Small intestine (tissue), 16 donors: ENCODE data around the gene ZNF574. TPM values are rescaled to one million over a fixed set of nuclear protein-coding genes. Genes with fewer than 3 reads are reported as not detected.
A peak's percentile ranks its signal among the peaks of the same experiment; 100 is the strongest.

Experiments
- DNase-seq, 2 donors: peaks; one replicate each; pipeline versions ENCODE4 v3.0.0 to v3.0.0-alpha.2; 2013
- FAIRE-seq: peaks from 2 replicates; lab custom pipeline; 2012; peaks lifted over from hg19 to GRCh38; lab: Jason Lieb, UNC
- H3K27ac ChIP-seq, 3 donors: one replicate each; pipeline ENCODE4 v1.5.1; 2013; ENCODE audit warnings: low read length in 2 of 3, mild to moderate bottlenecking in 2 of 3, control low read depth in 1 of 3, inconsistent platforms in 1 of 3, low read depth in 1 of 3, moderate library complexity in 1 of 3
- H3K27me3 ChIP-seq, 3 donors: one replicate each; pipeline ENCODE4 v1.6.1; 2013; ENCODE audit warnings: low read length in 3 of 3, inconsistent platforms in 1 of 3; ENCODE audit not compliant: control insufficient read depth in 3 of 3, insufficient read depth in 3 of 3
- H3K36me3 ChIP-seq, 3 donors: one replicate each; pipeline ENCODE4 v1.6.1; 2013; ENCODE audit warnings: low read length in 3 of 3, inconsistent platforms in 1 of 3, low read depth in 1 of 3, mild to moderate bottlenecking in 1 of 3, moderate library complexity in 1 of 3; ENCODE audit not compliant: control insufficient read depth in 3 of 3, insufficient read depth in 2 of 3
- H3K4me1 ChIP-seq, 3 donors: one replicate each; pipeline ENCODE4 v1.6.1; 2013; ENCODE audit warnings: low read length in 2 of 3, inconsistent platforms in 1 of 3, low read depth in 1 of 3, mild to moderate bottlenecking in 1 of 3, moderate library complexity in 1 of 3; ENCODE audit not compliant: control insufficient read depth in 3 of 3, insufficient read depth in 2 of 3
- H3K4me3 ChIP-seq, 3 donors: one replicate each; pipeline ENCODE4 v1.5.1; 2013; ENCODE audit warnings: low read length in 3 of 3, control low read depth in 1 of 3, inconsistent platforms in 1 of 3, low read depth in 1 of 3, mild to moderate bottlenecking in 1 of 3, moderate library complexity in 1 of 3
- H3K9me3 ChIP-seq, 2 donors: one replicate each; pipeline ENCODE4 v1.6.1; 2013; ENCODE audit warnings: low read depth in 1 of 2, low read length in 1 of 2; ENCODE audit not compliant: control insufficient read depth in 2 of 2, insufficient read depth in 1 of 2
- WGBS, 3 donors: extraction: QIAGEN DNeasy Blood & Tissue Kit; methylation state at CpG; one replicate each; pipeline ENCODE4 v1.1.7; 2013; 5-methylcytosine and 5-hydroxymethylcytosine counted together
- long read RNA-seq, 10 donors: transcript quantifications; one replicate each; lab custom pipeline, GENCODE V29; 2026
- polyA plus RNA-seq, 4 donors: library from polyadenylated mRNA; stranded (reverse) in 3 of 4; unstranded in 1 of 4; fragments of 200-250 nt in 3 of 4; fragments of 120-200 nt in 1 of 4; gene quantifications; one replicate each; pipeline versions ENCODE4 v1.2.1 to v1.2.3, GENCODE V29; 2013
- donor health status: healthy with polysubstance abuse.
- donor health status: control.
- donor health status: control.
- donor health status: Bipolar disorder and iron deficiency.
- donor health status: healthy.

Gene ZNF574, protein sequence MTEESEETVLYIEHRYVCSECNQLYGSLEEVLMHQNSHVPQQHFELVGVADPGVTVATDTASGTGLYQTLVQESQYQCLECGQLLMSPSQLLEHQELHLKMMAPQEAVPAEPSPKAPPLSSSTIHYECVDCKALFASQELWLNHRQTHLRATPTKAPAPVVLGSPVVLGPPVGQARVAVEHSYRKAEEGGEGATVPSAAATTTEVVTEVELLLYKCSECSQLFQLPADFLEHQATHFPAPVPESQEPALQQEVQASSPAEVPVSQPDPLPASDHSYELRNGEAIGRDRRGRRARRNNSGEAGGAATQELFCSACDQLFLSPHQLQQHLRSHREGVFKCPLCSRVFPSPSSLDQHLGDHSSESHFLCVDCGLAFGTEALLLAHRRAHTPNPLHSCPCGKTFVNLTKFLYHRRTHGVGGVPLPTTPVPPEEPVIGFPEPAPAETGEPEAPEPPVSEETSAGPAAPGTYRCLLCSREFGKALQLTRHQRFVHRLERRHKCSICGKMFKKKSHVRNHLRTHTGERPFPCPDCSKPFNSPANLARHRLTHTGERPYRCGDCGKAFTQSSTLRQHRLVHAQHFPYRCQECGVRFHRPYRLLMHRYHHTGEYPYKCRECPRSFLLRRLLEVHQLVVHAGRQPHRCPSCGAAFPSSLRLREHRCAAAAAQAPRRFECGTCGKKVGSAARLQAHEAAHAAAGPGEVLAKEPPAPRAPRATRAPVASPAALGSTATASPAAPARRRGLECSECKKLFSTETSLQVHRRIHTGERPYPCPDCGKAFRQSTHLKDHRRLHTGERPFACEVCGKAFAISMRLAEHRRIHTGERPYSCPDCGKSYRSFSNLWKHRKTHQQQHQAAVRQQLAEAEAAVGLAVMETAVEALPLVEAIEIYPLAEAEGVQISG
- 10 to 100 TPM in 1 of 4 donors, 1 to 10 TPM in 3; 4.5 to 16.9 (median 7.4) TPM for polyA plus RNA-seq
- long read RNA-seq, donor 1, transcript ZNF574-202 (2 exons, 2,940 nt), result major isoform, 17 of 66 reads
- long read RNA-seq, donor 1, partial matches to known transcripts, result 23 of 66 reads
- long read RNA-seq, donor 1, other reads (novel, unspliced or antisense), result 26 of 66 reads
- long read RNA-seq, donor 2, transcript ZNF574-202 (2 exons, 2,940 nt), result major isoform, 8 of 8 reads
- long read RNA-seq, donor 2, partial matches to known transcripts, result 0 of 8 reads
- long read RNA-seq, donor 2, other reads (novel, unspliced or antisense), result 0 of 8 reads
- long read RNA-seq, donor 3, transcript ZNF574-202 (2 exons, 2,940 nt), result major isoform, 11 of 11 reads
- long read RNA-seq, donor 3, partial matches to known transcripts, result 0 of 11 reads
- long read RNA-seq, donor 3, other reads (novel, unspliced or antisense), result 0 of 11 reads
- long read RNA-seq, donor 4, result 0 reads
- long read RNA-seq, donor 5, partial matches to known transcripts, result 0 of 2 reads
- long read RNA-seq, donor 5, other reads (novel, unspliced or antisense), result 0 of 2 reads
- long read RNA-seq, donor 6, transcript ZNF574-202 (2 exons, 2,940 nt), result major isoform, 8 of 8 reads
- long read RNA-seq, donor 6, partial matches to known transcripts, result 0 of 8 reads
- long read RNA-seq, donor 6, other reads (novel, unspliced or antisense), result 0 of 8 reads
- long read RNA-seq, donor 7, transcript ZNF574-202 (2 exons, 2,940 nt), result major isoform, 10 of 10 reads
- long read RNA-seq, donor 7, partial matches to known transcripts, result 0 of 10 reads
- long read RNA-seq, donor 7, other reads (novel, unspliced or antisense), result 0 of 10 reads
- long read RNA-seq, donor 8, result 0 reads
- long read RNA-seq, donor 9, partial matches to known transcripts, result 0 of 2 reads
- long read RNA-seq, donor 9, other reads (novel, unspliced or antisense), result 0 of 2 reads
- long read RNA-seq, donor 10, transcript ZNF574-202 (2 exons, 2,940 nt), result major isoform, 12 of 12 reads
- long read RNA-seq, donor 10, partial matches to known transcripts, result 0 of 12 reads
- long read RNA-seq, donor 10, other reads (novel, unspliced or antisense), result 0 of 12 reads

DNA sequence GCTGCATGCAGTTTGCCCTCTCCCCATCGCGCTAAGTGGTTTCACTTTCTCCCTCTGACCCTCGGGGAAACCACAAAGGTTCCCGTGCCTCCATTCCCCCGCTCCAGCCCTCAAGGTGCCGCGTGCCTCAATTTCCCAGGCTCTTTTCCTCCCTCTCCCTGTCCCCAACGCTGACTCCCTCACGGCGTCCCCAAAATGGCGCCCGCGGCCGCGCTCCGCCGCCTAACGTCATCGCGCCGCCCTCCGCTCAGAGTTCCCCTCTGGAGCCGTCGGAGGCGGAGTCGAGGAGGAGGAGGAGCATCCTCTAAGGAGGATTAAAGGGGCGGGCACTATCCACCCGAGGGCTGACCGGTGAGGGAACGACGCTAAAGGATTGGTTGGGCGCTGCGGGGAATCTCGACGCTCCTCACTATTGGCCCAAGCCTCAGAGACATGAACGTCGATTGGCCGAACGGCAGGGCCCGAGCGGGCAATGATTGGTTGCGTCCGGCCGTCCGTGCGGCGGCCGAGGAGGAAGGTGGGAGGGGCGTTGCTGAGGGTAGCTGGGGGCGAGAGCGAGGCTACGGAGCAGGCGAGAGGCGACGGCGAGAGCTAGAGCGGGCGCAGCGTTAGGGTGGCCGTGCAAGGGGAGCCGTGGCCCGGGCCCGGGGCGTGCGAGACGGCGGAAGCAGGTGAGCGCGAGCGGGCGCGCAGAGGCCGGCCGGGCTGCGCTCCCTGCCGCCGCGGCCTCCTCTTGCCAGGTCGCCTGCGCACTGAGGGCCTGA lies at the start of gene ZNF574:
ZNF574 (plus strand) TSS at position 551 of the 764 bp plus-strand sequence. CDS start 2,441 bp downstream, outside the sequence.
- H3K27me3 ChIP-seq, result peaks cover 0 to 4% (median 0%) of the 10 kb centered on the region in 3 donors
- DNase-seq (peak; percentile 99 to 100), FAIRE-seq (peak; percentile 94)
- peak within 1 kb of the TSS; percentile 92 to 98 (median 97) for H3K4me3 ChIP-seq
- H3K27ac ChIP-seq, result peak within 1 kb of the TSS; percentile 96 to 99 (median 96)
- H3K36me3 ChIP-seq, result peaks cover 10 to 25% (median 14%) of the 10 kb centered on the region in 3 donors
- H3K9me3 ChIP-seq, result no peaks in the 10 kb centered on the region
- peaks cover 2 to 11% (median 10%) of the 10 kb centered on the region in 3 donors for H3K4me1 ChIP-seq
- 0% methylated on average over 58 to 80 of the region's 80 CpGs for WGBS, 3 donors

DNA sequence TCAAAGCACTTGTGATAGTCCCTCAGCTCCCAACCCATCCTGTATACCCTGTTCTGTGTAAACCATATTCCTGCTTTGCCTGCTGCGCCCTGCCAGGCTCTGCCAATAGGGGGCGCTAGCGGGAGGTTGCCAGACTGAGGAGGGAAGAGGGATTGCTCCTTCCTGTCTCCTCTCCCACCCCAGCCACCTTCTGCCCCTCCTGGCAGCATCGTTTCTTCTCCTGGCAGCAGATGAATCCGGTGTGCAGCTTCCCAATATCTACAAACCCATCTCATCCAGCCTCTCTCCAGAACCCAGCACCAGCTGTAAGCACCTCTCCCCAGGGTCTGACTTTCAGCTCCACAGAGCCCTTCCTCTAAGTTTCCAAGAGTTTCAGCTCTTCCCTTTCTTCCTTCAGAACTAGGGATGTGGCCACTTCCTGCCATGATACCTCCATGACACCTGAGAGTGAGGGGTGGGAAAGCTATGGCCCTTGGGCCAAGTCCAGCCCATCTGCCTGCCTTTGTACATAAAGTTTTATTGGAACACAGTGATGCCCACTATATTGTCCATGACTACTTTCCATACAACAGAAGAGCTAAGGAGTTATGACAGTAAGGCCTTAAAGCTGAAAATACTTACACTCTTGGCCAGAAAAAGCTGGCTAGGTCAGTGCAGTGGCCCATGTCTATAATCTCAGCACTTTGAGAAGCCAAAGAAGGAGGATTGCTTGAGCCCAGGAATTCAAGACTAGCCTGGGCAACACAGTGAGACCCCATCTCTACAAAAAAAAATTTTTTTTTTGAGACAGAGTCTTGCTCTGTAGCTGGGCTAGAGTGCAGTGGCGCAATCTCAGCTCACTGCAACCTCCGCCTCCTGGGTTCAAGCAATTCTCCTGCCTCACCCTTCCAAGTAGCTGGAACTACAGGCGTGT lies 47.4 kb upstream of the ZNF574 start:
- H3K4me1 ChIP-seq, result no peaks in the 10 kb centered on the region
- no peaks in the 10 kb centered on the region for H3K27me3 ChIP-seq
- 49 to 53% (median 52%) methylated on average over 7 to 8 of the region's 8 CpGs for WGBS, 3 donors
- no peak overlapping the region for H3K4me3 ChIP-seq
- DNase-seq (no peak), FAIRE-seq (no peak)
- H3K27ac ChIP-seq, result no peak overlapping the region
- H3K9me3 ChIP-seq, result no peaks in the 10 kb centered on the region
- H3K36me3 ChIP-seq, result no peaks in the 10 kb centered on the region

DNA sequence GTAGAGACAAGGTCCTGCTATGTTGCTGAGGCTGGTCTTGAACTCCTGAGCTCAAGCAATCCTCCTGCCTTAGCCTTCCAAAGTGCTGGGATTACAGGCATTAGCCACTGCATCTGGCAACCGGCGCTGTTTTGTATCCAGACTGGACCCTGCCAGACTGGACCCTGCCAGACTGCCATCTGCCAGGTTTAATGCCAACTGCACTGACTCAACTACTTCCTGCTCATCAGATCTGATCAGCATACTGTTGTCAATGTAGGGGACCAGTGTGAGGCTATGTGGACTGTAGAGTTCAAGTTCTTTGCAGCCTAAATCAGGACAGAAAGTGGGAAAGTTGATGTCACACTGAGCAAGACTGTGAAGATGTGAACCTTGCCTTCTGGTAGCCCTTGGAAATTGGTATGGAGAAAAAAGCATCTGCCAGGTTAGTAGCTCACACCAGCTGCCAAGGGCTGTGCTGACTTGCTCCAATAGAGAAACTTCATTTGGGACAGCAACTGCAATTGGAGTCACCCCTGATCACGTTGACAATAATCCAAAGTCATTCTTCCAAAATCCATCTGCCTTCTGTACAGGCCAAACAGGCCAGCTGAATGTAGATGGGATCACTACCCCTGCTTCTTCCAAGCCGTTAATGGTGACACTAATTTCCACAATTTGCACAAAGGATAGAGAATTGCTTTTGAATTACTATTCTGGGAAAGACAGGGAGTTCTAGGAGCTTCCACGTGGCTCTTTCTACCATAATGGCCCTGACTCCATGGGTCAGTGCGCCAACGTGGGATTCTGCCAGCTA lies 45.1 kb upstream of the ZNF574 start:
- no peak for FAIRE-seq
- no peaks in the 10 kb centered on the region for H3K9me3 ChIP-seq
- 75 to 84% (median 82%) methylated on average over 7 of the region's 7 CpGs for WGBS, 3 donors

DNA sequence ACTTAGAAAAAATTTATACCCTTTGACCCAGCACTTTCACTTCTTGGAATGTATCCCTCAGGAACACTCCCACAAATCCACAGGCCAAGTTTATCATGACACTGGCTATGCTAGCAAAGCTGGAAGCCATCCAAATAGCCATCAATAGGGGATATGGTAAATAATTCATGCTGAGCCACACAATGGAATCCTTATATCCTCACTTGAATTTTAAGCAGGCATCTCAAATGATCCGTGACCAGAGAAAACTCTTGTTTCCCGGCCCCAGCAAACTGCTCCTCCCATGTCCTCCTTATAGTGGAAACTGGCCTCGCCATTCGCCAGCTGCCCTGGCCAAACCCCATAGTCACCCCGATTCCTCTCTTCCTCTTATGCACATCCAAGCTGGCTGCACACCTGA lies 43.5 kb upstream of the ZNF574 start:
- FAIRE-seq (no peak), DNase-seq (peak in 1 of 2 donors; percentile 66)
- Histone ChIP-seq H3K27me3 (no peaks in the 10 kb centered on the region), H3K36me3 (no peaks in the 10 kb centered on the region), H3K4me3 (no peak overlapping the region), H3K27ac (no peak overlapping the region), H3K4me1 (no peaks in the 10 kb centered on the region), H3K9me3 (no peaks in the 10 kb centered on the region)
- 14 to 44% (median 31%) methylated on average over 5 of the region's 5 CpGs for WGBS, 3 donors

More for the DNA sequence above, 45.1 kb upstream of the ZNF574 start:
- no peak overlapping the region for H3K27ac ChIP-seq
- no peaks in the 10 kb centered on the region for H3K36me3 ChIP-seq
- H3K4me1 ChIP-seq, result no peaks in the 10 kb centered on the region
- H3K4me3 ChIP-seq, result no peak overlapping the region
- no peak for DNase-seq
- H3K27me3 ChIP-seq, result no peaks in the 10 kb centered on the region

DNA sequence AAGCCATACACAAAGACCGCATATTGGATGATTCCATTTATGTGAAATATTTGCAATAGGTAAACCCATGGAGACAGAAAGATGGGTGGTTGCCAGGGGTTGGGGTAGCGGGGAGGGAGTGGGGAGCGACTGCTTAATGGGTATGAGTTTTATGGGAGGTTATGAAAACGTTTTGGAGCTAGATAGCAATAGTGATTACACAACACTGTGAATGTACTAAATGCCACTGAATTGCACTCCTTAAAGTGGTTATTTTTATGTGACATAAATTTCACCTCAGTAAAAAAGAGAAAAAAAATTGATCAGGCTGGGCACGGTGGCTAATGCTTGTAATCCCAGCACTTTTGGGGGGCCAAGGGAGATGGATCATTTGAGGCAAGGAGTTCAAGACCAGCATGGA lies 42.6 kb upstream of the ZNF574 start:
- Histone ChIP-seq H3K36me3 (no peaks in the 10 kb centered on the region), H3K4me1 (no peaks in the 10 kb centered on the region), H3K9me3 (no peaks in the 10 kb centered on the region), H3K27me3 (no peaks in the 10 kb centered on the region), H3K27ac (no peak overlapping the region), H3K4me3 (no peak overlapping the region)
- no peak for DNase-seq
- FAIRE-seq, result no peak
- 56 to 74% (median 59%) methylated on average over 5 of the region's 5 CpGs for WGBS, 3 donors
